IMR-90 (cell line): Measurements from ENCODE around the gene FCSK. TPM values are rescaled to one million over a fixed set of nuclear protein-coding genes. Genes with fewer than 3 reads are reported as not detected.

Source experiments
- ATAC-seq: fragments of 200-7000 bp; cut with Tn5 transposase; 2 replicates; pipeline ENCODE4 v1.9.1; 2020; ENCODE audit warnings: low read depth, mild to moderate bottlenecking, moderate library complexity
- BruUV-seq: library from RNA; stranded (reverse); fragments of 400-500 nt; replicated peaks from 2 replicates; lab custom pipeline; 2021; lab: Mats Ljungman, UMichigan
- CTCF ChIA-PET: fragments of 300-600 bp; formaldehyde crosslinking; extraction: SDS; loops from one replicate; lab custom pipeline; 2021; ENCODE audit warnings: antibody characterized with exemption; lab: Yijun Ruan, JAX
- POLR2A ChIA-PET: fragments of 300-600 bp; sonication (Branson Sonifier 250); formaldehyde crosslinking; loops from one replicate; lab custom pipeline; 2022; ENCODE audit warnings: antibody characterized with exemption; ENCODE audit not compliant: unreplicated experiment; lab: Charles Lee
- DNase-seq: peaks from one replicate; pipeline ENCODE4 v3.0.0; 2013
- H2AFZ ChIP-seq: replicated peaks from 2 replicates; pipeline ENCODE3; 2013; ENCODE audit warnings: low read length, mild to moderate bottlenecking; ENCODE audit not compliant: poor library complexity
- H2AK5ac ChIP-seq: 2 replicates; pipeline ENCODE4 v1.6.1; 2013; ENCODE audit warnings: low read depth, low read length, inconsistent platforms
- H2AK9ac ChIP-seq: replicated peaks from 2 replicates; pipeline ENCODE3; 2013; ENCODE audit warnings: mild to moderate bottlenecking, low read depth, low read length, moderate library complexity; ENCODE audit not compliant: poor library complexity
- H2BK120ac ChIP-seq: 2 replicates; pipeline ENCODE4 v1.6.1; 2013; ENCODE audit warnings: low read depth, low read length, inconsistent platforms
- H2BK15ac ChIP-seq: 3 replicates; pipeline ENCODE4 v1.6.1; 2013; ENCODE audit warnings: low read depth, low read length, inconsistent platforms
- H2BK20ac ChIP-seq: 2 replicates; pipeline ENCODE4 v1.6.1; 2013; ENCODE audit warnings: low read depth, mild to moderate bottlenecking, inconsistent platforms, low read length, moderate library complexity
- H2BK5ac ChIP-seq: 2 replicates; pipeline ENCODE4 v1.6.1; 2013; ENCODE audit warnings: mild to moderate bottlenecking, low read depth, low read length, inconsistent platforms; ENCODE audit not compliant: poor library complexity, severe bottlenecking
- H3K14ac ChIP-seq: replicated peaks from 2 replicates; pipeline ENCODE4 v1.6.1; 2013; ENCODE audit warnings: low read depth, low read length, inconsistent platforms
- H3K18ac ChIP-seq: 2 replicates; pipeline ENCODE4 v1.6.1; 2013; ENCODE audit warnings: low read depth, low read length, control low read depth
- H3K23ac ChIP-seq: 2 replicates; pipeline ENCODE4 v1.6.1; 2013; ENCODE audit warnings: low read depth, low read length, inconsistent platforms
- H3K27ac ChIP-seq: 2 replicates; pipeline ENCODE4 v1.5.1; 2013; ENCODE audit warnings: mild to moderate bottlenecking, control low read depth, low read length; ENCODE audit not compliant: insufficient read depth
- H3K27me3 ChIP-seq: 2 replicates; pipeline ENCODE4 v1.6.1; 2013; ENCODE audit warnings: low read length; ENCODE audit not compliant: control insufficient read depth, insufficient read depth
- H3K36me3 ChIP-seq: 2 replicates; pipeline ENCODE4 v1.6.1; 2013; ENCODE audit warnings: low read length, mixed read lengths; ENCODE audit not compliant: control insufficient read depth, insufficient read depth
- H3K4ac ChIP-seq: 2 replicates; pipeline ENCODE4 v1.6.1; 2013; ENCODE audit warnings: low read depth, low read length, inconsistent platforms
- H3K4me1 ChIP-seq: 2 replicates; pipeline ENCODE4 v1.6.1; 2013; ENCODE audit warnings: low read length, mixed read lengths; ENCODE audit not compliant: control insufficient read depth, insufficient read depth
- H3K4me2 ChIP-seq: 2 replicates; pipeline ENCODE4 v1.6.1; 2013; ENCODE audit warnings: low read depth, mild to moderate bottlenecking, control low read depth, low read length, moderate library complexity
- H3K4me3 ChIP-seq: 2 replicates; pipeline ENCODE4 v1.5.1; 2013; ENCODE audit warnings: low read depth, mild to moderate bottlenecking, control low read depth, low read length, moderate library complexity; ENCODE audit not compliant: insufficient read depth
- H3K56ac ChIP-seq: 2 replicates; pipeline ENCODE4 v1.6.1; 2013; ENCODE audit warnings: low read length, inconsistent platforms; ENCODE audit not compliant: insufficient read depth; ENCODE audit errors: extremely low read depth
- H3K79me1 ChIP-seq, 2 experiments: 2 replicates each; pipeline ENCODE4 v1.6.1; 2013; ENCODE audit warnings: low read length in 2 of 2, inconsistent platforms in 1 of 2, low read depth in 1 of 2
- H3K9ac ChIP-seq: 2 replicates; pipeline ENCODE4 v1.6.1; 2013; ENCODE audit warnings: low read depth, low read length, control low read depth
- H3K9me1 ChIP-seq: 2 replicates; pipeline ENCODE4 v1.6.1; 2013; ENCODE audit warnings: low read length, inconsistent platforms; ENCODE audit not compliant: insufficient read depth
- H3K9me3 ChIP-seq: 2 replicates; pipeline ENCODE4 v1.6.1; 2013; ENCODE audit warnings: low read length; ENCODE audit not compliant: control insufficient read depth, insufficient read depth
- H4K20me1 ChIP-seq: 2 replicates; pipeline ENCODE4 v1.6.1; 2013; ENCODE audit warnings: low read length, inconsistent platforms; ENCODE audit not compliant: insufficient read depth
- H4K5ac ChIP-seq: 2 replicates; pipeline ENCODE4 v1.6.1; 2013; ENCODE audit warnings: mild to moderate bottlenecking, low read depth, low read length, control low read depth
- H4K8ac ChIP-seq, 2 experiments: 2 replicates each; pipeline ENCODE4 v1.6.1; 2013; ENCODE audit warnings: low read depth in 2 of 2, low read length in 2 of 2, control low read depth in 1 of 2, inconsistent platforms in 1 of 2
- H4K91ac ChIP-seq: 2 replicates; pipeline ENCODE4 v1.6.1; 2013; ENCODE audit warnings: low read depth, low read length, inconsistent platforms; ENCODE audit not compliant: insufficient read depth
- CEBPB ChIP-seq: IDR thresholded peaks from 2 replicates; pipeline ENCODE4 v1.6.1; 2012; ENCODE audit warnings: low read depth, low read length, improper control_type of control experiment
- CHD1 ChIP-seq: IDR thresholded peaks from 2 replicates; pipeline ENCODE4 v1.6.1; 2012; ENCODE audit warnings: low read depth, low read length, improper control_type of control experiment
- ELK1 ChIP-seq: fragments of 150-350 bp; IDR thresholded peaks from 2 replicates; pipeline ENCODE4 v1.6.1; 2016; ENCODE audit warnings: low read depth, mild to moderate bottlenecking, low read length, moderate library complexity, borderline replicate concordance
- FOS ChIP-seq: fragments of 150-350 bp; IDR thresholded peaks from 2 replicates; pipeline ENCODE4 v1.6.1; 2016; ENCODE audit warnings: low read depth, low read length
- MAFK ChIP-seq: IDR thresholded peaks from 2 replicates; pipeline ENCODE4 v1.6.1; 2012; ENCODE audit warnings: low read depth, low read length, improper control_type of control experiment
- MAZ ChIP-seq: IDR thresholded peaks from 2 replicates; pipeline ENCODE4 v1.6.1; 2012; ENCODE audit warnings: low read depth, mild to moderate bottlenecking, low read length, improper control_type of control experiment, moderate library complexity, borderline replicate concordance
- NFE2L2 ChIP-seq: fragments of 150-350 bp; IDR thresholded peaks from 2 replicates; pipeline ENCODE4 v1.6.1; 2016; ENCODE audit warnings: low read depth, mild to moderate bottlenecking, low read length
- POLR2A ChIP-seq: IDR thresholded peaks from 2 replicates; pipeline ENCODE4 v1.6.1; 2012; ENCODE audit warnings: mild to moderate bottlenecking, low read depth, low read length
- RCOR1 ChIP-seq: IDR thresholded peaks from 2 replicates; pipeline ENCODE4 v1.6.1; 2012; ENCODE audit warnings: mild to moderate bottlenecking, low read length, improper control_type of control experiment; ENCODE audit not compliant: insufficient replicate concordance
- SMC3 ChIP-seq: fragments of 150-350 bp; IDR thresholded peaks from 2 replicates; pipeline ENCODE4 v1.6.1; 2016; ENCODE audit warnings: low read depth, mild to moderate bottlenecking, antibody characterized with exemption, low read length, moderate library complexity
- WGBS, 2 experiments: methylation state at CpG; one replicate each; pipeline versions ENCODE4 v1.1.5 to v1.1.7; 2013; ENCODE audit warnings: missing lambda C conversion rate in 2 of 2; ENCODE audit not compliant: insufficient read length in 1 of 2; ENCODE audit errors: extremely low coverage in 2 of 2; 5-methylcytosine and 5-hydroxymethylcytosine counted together
- dilution Hi-C: fragments of 300-500 bp; cut with HindIII; formaldehyde crosslinking; loops from one replicate; pipeline ENCODE4 v1.14.3; 2018; ENCODE audit warnings: low sequenced_read_pairs; ENCODE audit not compliant: unreplicated experiment
- in situ Hi-C: fragments of 300-500 bp; cut with MboI; formaldehyde crosslinking; loops from 3 replicates; pipeline ENCODE4 v1.14.3; 2019; ENCODE audit warnings: low sequenced_read_pairs, inconsistent platforms, mixed read lengths
- intact Hi-C: fragments of 100-400 bp; cut with micrococcal nuclease; formaldehyde crosslinking; loops from 2 replicates; pipeline ENCODE4 v1.10.0; 2022
- polyA plus RNA-seq, 3 experiments: library from polyadenylated mRNA; depleted of rRNA; stranded (reverse); fragments of >200 nt; gene quantifications; 2 replicates each; pipeline ENCODE4 v1.2.3, GENCODE V29; 2012; ENCODE audit warnings: low replicate concordance in 1 of 3
- total RNA-seq: library from RNA; depleted of rRNA; stranded (reverse); fragments of >200 nt; gene quantifications from 2 replicates; pipeline ENCODE4 v1.2.3, GENCODE V29; 2012

The FCSK gene
- total and polyA plus RNA-seq, 2 of the 4 experiments (the other 2 are of a cell fraction), result 6.1 to 7.2 TPM

GRCh38 chr16:70422543-70422942 lies 31.9 kb upstream of the FCSK start:
- peaks cover 72% of the 10 kb centered on the region for H4K20me1 ChIP-seq
- CTCF ChIA-PET, result no interaction called here
- in situ Hi-C loops, result no loop called here

More at GRCh38 chr16:70422543-70422942, 31.9 kb upstream of the FCSK start:
- Histone ChIP-seq H2BK120ac (no peak overlapping the region), H3K9ac (no peak overlapping the region), H3K79me1 (peaks cover 29 to 89% of the 10 kb centered on the region in 2 experiments), H3K27ac (no peak overlapping the region), H3K23ac (no peak overlapping the region), H2BK5ac (no peak overlapping the region), H2BK15ac (no peak overlapping the region), H3K4me2 (no peak overlapping the region), H4K91ac (no peak overlapping the region), H4K5ac (no peak overlapping the region), H3K4me1 (peaks cover 2% of the 10 kb centered on the region; the same call in 1 of the 2 replicates), H3K4me3 (no peak overlapping the region), H2AK9ac (no peak overlapping the region), H4K8ac (no peak overlapping the region), H2AK5ac (no peak overlapping the region), H3K56ac (no peak overlapping the region), H3K36me3 (peaks cover 7% of the 10 kb centered on the region), H3K9me1 (peaks cover 40% of the 10 kb centered on the region), H3K14ac (no peak overlapping the region), H3K4ac (no peak overlapping the region), H2BK20ac (no peak overlapping the region), H3K18ac (no peak overlapping the region), H2AFZ (no peak overlapping the region), H3K9me3 (no peaks in the 10 kb centered on the region), H3K27me3 (no peaks in the 10 kb centered on the region)
- dilution Hi-C loops, result no loop called here
- no peak for TF ChIP-seq FOS
- no peak for TF ChIP-seq SMC3
- no peak for TF ChIP-seq CEBPB
- TF ChIP-seq MAZ, result no peak
- TF ChIP-seq MAFK, result no peak
- no peak for TF ChIP-seq NFE2L2
- no peak for TF ChIP-seq CHD1
- TF ChIP-seq RCOR1, result no peak
- TF ChIP-seq ELK1, result no peak
- TF ChIP-seq POLR2A, result no peak
- no peak for ATAC-seq
- no peak for DNase-seq
- BruUV-seq, result no TSS peak
- POLR2A ChIA-PET, result no interaction called here
- no CpG with 5 or more reads among the region's 4 CpGs for WGBS, 2 experiments
- intact Hi-C loops, result no loop called here
